Right lobe of liver (tissue), 4 donors: Measurements from ENCODE around the gene SGK2.

Experiments used
- POLR2A ChIP-seq: fragments of 450-650 bp; IDR thresholded peaks from one replicate; pipeline ENCODE4 v1.6.1; 2017; ENCODE audit warnings: antibody characterized with exemption, mild to moderate bottlenecking
- TF ChIP-seq, protein P1 (sequence below), 4 donors: fragments of 200-600 bp in 3 of 4; fragments of 450-650 bp in 1 of 4; IDR thresholded peaks; one replicate each; pipeline versions ENCODE4 v1.5.1 to v1.8.0; 2016 to 2022; ENCODE audit warnings: antibody characterized with exemption in 4 of 4, mild to moderate bottlenecking in 2 of 4
- donor health status: DM: no; HTN: no; CAD: no.
- donor health status: DM: no; HTN: no; CAD: no.
- donor health status: DM: no; HTN: yes; CAD: no.

DNA sequence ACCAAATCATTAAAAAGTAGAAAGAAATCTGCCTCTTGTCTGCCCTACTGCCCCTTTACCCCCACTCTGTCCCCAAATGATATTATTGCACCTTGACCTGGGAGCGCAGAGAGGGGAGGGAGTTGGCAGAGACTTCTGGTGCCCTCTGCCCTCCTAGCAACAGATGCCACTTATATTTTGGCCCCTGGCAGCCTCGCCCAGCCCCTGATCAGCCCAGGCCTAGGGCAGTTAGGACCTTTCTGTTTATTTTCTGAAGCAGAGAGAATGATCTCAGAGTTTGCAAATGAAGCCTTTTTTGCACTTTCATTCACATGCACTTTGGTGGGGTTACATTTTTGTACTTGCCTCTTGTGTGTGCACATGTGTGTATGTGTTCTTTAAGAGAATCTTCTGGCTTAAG, 8.4 kb upstream of the SGK2 start:
- TF ChIP-seq, protein P1, sequence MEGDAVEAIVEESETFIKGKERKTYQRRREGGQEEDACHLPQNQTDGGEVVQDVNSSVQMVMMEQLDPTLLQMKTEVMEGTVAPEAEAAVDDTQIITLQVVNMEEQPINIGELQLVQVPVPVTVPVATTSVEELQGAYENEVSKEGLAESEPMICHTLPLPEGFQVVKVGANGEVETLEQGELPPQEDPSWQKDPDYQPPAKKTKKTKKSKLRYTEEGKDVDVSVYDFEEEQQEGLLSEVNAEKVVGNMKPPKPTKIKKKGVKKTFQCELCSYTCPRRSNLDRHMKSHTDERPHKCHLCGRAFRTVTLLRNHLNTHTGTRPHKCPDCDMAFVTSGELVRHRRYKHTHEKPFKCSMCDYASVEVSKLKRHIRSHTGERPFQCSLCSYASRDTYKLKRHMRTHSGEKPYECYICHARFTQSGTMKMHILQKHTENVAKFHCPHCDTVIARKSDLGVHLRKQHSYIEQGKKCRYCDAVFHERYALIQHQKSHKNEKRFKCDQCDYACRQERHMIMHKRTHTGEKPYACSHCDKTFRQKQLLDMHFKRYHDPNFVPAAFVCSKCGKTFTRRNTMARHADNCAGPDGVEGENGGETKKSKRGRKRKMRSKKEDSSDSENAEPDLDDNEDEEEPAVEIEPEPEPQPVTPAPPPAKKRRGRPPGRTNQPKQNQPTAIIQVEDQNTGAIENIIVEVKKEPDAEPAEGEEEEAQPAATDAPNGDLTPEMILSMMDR (IDR thresholded peaks at IDR 0.05), result no peak
- no peak for TF ChIP-seq POLR2A
